KG1 (cell line): ENCODE measurements around the gene AQP12B.

Source experiments
- DNase-seq: peaks from one replicate; lab custom pipeline; 2025; lab: John Stamatoyannopoulos, UW

Gene AQP12B

DNA sequence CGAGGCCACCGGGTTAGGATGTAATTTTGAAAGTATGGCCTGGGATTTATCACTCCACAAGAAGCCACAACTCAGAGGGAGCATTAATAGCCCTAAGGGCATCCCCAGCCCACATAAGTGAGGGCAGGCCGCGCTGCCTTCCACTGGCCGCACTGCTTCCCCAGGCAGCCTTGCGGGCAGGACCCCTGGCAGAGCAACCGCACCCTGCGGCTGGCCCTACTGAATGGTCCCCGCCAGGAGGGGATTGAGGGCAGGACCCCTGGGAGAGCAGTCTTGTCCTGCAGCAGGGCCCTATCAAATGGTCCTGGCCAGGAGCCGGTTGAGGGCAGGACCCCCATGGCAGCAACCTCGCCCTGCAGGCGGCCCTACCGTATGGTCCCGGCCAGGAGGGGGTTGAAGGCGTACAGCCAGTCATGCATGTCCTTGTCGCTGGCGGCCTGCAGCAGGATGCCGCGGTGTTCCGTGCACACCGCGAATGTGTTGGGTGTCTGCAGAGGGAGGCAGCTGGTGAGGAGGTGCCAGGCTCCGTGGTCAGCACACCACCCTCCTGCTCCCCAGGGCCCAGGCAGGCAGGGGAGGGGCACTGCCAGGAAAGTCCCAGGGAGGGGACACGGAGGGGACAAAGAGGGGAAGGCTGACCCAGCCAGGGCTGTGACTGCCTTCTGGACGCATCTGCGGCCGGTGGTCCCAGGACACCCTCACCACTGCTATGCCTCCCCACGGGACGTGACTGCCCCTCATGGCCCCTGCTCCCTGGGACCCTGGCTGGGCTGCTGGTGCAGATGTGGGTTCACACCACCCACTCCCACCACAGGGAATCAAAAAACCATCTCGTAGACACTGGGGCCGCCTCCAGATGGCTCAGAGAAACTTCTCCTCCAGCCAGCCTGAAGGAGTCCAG is 35.2 kb upstream of the AQP12B start:
- DNase-seq = no peak

DNA sequence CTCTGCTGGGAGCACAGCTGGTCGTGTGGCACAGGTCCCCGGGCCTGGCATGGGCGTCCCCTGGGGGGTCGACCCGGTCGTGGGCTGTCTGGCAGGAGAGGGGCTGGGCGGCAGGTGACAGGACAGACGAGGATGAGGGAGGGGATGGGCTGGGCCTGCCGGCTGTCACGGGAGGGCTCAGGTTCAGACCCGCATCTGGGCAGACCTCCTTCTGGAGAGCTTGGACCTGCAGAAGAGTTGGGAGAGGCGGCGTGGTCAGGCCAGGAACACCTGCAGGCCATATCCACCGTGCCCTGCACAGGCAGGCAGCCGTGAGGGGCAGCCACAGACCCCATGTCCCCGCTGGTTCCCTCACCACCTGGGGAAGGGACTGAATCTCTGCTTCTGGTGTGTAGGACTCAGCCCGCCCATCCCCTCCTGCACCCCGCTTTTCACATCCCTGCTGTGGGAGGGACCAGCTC is 34.5 kb upstream of the AQP12B start:
- no peak for DNase-seq

DNA sequence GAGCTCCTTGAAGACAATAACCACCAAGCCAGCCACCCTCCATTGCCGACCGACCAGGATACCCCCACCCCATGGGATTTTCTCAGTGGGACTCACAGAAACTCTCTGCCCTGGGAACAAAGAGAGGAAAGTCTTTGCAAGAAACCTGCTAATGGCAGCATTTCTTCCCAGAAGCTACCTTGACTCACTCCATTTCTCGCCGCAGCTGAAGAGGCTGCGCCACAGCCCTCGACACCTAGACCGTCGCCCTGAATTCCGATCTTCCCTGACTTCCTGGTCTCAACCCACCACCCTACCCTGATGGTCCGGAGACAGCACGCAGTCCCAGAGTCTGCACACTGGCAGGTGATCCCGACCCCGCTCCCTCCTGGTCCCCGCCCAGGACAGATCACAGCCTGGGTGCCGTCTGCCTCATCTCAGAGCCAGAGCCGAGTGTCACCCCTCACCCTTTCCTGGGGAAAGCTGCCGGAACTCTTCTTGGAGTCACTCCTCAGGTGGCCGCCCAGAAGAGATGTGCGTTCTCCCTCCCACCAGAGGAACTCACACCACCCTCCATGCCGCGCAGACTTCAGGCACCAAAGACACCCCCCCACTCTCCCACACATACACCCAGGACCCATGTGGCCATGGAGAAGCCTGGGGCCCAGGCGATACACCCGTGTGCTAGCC is 33.6 kb upstream of the AQP12B start:
- DNase-seq = no peak

DNA sequence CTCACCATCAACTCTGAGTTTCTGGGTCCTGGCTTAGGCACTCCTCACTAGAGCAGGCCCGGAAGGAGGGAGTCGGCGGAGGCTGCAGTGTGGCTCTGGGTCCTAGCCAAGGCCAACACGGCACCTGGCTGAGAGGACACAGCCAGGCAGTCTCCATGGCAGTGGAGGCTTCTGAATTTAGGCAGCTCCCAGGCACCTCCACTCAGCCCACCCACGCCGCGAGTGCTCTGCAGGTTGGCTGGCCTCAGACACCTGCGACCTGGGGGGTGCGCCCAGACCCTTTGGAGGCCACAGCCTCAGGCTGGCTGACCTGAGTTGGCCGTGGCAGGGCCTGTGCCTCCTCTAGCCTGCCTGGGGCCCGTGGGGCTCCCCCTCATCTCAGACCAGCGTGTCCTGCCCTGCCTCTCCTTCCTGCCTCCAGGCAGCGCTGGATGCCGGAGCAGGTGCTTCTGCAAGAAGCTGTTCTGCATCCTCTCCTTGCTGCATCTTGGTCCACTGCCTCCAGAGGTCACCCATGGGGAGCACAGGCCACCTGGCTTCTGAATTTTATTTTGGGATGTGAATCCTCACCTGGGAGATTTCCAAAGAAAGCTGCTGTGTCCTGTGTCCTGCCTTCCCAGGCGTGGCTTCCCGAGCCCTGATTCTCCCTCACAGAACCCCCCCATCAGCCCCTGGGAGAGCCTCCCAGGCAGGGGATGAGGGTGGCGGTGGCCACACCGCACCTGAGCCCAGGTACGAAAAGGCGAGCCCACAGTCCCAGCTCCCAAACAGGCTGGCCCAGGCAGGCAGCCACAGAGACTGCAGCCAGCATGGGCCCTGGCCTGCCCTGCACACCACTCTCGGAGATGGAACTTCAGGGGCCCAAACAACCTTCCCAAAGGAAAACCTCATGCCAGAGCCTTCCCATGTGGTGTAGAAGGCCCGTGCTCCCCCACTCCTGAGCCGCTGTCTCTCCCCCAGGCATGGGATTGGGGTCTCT is 32.4 kb upstream of the AQP12B start:
- no peak for DNase-seq

DNA sequence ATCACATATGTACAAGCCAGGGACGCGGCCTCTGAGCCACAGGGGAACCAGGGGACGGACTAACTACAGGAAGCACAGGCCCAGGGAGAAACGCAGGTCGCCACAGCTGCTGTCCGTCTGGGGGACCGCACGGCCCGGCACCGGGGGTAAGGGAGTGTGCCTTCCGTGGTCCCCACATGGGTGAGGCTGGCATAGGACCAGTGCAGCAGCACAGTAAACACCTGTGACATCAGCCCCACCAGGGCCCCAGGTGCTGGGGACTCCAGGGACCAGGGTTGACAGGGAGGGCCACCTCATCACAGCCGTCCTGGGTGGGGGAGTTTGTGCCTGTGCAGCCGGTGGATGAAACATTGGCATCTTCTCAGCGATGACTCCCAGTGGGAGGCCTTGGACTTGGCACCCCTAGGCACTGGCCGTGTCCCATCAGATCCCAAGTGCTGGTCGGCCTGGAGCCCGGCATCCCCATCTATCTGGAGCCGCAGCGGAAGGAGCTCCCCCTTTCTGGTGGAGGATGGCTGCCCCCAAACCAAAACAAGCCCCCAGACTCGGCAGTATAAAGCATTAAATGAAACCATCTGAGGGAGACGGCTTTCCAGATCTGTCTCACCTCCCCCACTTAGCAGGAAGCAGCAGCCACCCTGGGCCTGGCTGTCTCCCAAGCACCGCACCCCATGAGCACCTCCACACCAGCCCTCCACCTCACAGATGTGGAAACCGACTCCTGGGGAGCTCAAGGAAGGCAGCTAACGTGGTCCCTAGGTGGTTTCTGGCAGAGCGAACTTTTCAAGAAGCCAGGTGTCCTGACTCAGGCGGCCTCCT is 31.5 kb upstream of the AQP12B start:
- no peak for DNase-seq

DNA sequence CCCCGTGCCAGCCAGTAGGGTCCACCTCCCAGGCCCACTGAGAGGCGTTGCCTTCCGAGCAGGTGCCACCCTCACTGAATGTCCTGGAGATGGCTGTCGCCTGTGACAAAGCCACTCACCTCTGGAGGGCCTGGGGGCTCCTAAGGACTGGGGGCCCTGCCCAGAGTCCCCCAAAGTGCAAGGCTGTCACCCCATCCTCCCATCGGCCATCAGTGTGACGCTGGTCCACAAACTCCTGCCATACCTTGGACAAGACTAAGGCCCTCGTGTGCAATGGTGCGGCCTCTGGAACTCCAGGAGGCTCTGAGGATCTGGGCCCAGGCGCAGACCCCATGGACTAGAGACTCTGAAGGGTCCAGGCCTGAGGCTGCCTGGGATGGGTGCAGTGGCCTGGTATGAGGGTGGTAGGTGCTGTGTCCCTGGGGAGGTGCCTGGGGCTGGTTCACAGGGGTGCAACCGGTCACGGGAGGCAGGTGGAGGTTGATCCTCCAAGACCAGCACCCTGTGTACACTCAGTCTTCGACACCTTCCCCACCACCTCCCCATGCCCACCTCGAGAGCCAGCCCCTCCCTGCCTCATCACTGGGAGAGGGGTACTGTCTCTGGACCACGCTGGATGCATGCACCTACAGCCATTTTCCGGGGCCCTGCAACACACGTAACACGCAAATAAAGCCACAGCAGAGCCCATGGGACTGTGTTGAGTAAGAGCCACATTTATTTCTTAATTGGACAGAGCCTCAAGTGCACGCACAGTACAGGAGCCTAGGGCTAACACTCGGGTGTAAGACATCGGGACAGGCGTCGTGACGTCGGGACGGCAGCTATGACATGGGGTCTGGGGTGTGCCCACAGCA is 30.6 kb upstream of the AQP12B start:
- no peak for DNase-seq

DNA sequence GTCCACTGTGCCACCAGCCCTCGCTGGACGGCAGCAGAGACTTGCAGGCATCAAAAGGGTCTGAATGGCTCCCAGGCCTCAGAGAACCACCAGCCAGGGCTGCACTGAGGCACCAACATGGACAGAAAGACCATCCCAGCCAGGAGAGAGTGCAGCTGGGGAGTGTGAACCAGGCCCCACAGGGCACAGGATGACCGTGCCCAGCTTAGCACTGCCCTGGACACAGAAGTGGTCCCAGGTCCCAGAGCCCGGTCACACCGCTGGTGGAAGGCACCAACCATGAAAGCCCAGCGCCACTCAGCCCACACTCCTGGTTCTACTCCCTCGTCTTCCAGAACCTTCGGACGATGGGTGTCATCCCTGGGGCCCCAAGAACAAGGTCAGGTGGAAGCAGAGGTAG is 29.4 kb upstream of the AQP12B start:
- no peak for DNase-seq

DNA sequence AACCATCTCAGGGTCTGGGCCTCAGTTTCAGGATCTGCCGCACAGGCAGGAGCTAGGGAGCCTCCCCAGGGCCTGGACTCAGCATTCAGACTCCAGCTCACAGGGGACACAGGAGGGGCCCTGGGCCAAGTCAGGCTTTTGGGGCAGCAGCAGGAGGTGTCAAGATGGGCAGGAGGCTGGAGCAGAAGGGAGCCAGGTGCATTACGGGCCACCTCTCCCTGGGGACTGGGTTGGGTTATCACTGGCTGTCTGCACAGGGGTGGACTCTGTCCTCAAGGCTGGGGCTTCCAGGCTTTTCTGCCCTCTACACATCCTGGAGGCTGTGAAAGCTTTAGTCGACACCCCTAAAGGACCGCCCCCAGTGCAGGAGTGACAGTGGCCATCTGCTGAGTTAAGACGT is 29.0 kb upstream of the AQP12B start:
- DNase-seq = no peak

DNA sequence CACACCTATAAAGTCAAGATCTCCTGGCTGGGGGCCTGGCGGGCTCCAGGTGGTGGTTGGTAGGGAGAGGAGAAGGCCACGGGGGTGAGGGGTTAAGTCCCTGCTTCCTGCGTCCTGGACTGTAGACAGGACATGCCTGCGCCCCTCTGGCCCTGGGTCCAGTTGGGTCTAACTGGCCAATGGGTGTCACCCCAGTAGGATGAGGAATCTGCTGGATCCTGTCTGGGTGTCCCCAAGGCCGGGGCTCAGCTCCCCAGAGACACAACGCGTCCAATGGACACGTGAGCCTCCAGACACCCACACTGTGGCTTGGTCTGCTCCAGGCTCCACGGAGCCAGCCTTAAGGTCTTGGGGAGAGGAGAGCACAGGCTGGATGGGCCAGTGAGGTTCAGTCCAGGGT is 28.6 kb upstream of the AQP12B start:
- no peak for DNase-seq

DNA sequence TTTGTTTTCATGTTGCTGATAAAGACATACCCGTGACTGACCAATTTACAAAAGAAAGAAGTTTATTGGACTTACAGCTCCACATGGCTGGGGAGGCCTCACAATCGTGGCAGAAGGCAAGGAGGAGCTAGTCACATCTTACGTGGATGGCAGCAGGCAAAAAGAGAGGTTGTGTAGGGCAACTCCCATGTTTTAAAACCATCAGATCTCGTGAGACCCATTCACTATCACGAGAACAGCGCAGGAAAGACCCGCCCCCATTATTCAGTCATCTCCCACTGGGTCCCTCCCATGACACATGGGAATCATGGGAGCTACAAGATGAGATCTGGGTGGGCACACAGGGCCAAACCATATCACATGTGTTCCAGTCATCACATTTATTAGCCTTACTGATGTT is 25.8 kb upstream of the AQP12B start:
- DNase-seq = no peak

DNA sequence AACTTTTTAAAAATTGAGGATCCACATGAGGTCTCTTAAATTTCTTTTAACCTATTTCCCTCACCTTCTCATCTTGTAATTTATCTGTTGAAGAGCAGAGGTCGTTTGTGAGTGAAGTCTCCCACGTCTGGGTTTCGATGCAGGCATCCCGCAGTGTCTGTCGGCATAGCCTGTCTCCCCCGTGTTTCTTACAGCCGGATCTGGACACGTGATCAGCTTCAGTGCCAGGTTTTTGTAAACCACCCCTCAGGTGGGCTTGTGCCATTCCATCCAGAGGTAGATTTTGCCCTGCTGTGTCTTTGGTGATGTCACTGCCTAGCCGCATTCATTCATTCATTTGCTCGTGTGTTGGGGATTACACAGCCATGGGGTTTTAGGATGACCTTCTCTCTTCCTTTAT is 25.1 kb upstream of the AQP12B start:
- DNase-seq = no peak

DNA sequence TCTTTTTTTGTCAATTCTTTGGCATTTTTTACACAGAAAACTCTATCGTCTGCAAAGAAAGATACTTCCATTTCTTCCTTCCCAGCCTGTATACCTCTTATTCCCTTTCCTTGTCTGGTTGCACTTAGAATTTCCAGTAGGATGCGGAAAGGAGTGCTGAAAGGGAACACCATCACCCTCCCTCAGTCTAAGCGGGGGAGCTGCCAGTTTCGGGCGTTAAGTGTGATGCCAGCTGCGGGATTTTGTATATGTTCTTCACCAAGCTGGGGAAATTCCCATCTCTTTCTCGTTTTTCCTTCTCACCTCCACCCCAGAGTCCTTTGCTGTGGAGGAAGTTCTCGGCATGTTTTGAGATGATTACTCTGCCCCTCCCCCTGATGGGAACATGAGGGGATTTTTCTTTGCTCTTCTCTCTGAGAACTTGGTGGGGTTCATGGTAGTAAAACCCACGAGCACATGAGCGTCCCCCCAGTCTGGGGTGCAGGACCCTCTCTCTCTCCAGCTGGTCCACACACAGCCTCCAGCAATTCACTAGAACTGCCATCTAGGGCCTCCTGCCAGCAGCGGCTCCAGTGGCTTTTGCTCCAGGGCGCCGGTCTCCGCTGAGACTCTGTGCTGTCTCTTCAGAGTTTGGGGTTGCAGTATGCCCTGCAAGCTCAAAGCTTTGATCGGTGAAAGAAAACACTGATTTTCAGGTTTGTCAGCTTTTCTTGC is 24.5 kb upstream of the AQP12B start:
- no peak for DNase-seq

DNA sequence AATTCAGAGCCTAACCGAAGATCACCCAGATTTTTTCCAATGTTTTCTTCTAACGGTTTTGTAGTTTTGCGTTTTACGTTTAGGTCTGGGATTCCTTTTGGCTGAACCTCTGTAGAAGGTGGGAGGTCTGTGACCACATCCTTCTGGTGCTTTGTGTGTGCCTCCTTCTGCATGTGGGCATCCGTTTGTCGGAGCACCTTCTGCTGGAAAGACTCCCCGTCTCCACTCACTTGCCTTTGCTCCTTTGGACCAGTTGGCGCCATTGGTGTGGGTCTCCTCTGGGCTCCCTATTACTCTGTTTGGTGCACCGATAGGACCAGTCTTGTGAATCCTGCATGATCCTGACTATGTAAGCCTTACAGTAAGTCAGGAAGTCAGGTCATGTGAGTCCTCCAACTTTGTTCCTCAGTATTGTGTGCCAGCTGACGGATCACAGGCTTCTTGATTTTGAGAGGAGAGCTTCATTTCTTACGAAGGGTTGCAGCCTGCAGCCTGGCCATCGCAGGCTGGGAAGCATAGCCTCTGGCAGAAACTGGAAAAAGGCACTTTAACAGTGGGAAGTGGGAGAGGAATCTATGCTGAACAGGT is 22.6 kb upstream of the AQP12B start:
- DNase-seq = no peak

DNA sequence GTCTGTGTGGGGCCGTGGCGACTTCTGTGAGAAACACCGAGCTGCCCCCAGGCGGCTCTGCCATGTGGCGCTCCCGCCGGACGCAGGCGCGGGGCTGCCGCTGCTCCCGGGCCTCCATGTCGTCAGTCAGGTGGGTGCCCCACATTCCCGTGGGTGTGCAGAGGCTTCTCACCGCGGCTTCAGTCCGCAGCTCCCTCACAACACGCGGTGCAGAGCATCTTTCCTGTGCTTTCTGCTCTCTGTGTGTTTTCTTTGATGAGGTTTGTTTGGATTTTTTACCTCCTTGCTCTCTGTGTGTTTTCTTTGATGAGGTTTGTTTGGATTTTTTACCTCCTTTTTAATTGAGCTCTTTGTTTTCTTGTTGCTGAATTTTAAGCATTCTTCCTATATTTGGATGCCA is 22.0 kb upstream of the AQP12B start:
- DNase-seq = no peak

DNA sequence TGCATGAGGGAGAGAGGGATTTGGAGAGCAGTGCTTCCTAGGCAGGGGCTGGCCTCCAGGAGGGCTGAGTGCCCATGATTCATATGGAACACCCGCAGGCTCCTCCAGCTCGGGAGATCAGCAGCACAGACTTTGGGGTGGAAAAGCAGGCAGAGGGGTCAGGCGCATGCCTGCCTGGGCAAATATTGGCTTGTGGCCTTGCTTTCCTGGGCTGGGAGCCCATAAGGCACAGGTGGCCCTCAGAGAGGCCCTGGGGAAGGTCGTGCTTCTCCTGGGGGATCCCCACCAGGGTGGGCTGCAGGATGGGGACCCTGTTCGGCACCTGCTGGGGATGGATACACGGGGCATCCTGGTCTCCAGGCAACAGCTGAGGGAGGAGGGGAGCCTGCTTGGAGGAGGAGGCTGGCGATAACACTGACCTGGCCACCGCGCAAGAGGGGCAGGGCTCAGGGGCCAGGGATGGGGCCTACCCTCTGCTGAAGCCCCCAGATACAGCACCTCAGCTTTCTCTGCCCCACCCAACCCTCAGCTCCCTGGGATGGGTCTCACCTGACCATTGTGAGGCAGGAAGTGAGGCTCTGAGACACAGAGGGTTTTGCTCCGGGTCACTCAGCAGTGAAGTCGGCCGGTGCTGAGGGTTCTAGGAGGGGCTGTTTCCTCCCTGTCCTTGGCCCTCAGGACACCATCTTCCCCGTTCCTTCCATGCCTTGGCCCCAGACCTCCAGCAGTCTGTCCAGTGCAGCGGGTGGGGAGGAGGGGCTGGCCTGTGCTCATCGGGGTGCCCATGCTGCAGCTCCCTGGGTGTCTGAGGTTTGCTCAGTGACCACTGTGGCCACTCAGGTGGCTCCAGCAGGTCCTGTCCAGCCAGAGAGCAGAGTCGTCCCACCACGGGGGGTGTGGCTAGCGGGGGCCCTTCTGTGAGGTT is 21.0 kb upstream of the AQP12B start:
- DNase-seq = no peak

DNA sequence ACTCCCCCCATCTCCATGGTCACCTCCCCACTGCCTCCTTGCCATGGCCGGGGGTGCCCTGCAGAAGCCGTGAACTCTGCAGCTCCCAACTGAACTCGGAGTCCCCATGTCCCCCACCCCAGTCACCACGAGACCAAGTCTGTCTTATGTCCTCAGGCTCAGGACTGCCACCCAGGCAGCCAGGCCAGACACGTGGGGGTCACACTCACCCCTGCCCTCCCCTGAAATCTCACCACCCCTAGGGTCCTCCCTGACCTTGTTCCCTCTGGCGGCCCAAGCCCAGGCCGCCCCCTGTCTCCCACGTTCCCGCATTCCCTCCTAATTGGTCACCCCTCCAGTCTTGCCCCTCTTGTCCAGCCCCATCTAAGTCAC is 19.9 kb upstream of the AQP12B start:
- DNase-seq = no peak

DNA sequence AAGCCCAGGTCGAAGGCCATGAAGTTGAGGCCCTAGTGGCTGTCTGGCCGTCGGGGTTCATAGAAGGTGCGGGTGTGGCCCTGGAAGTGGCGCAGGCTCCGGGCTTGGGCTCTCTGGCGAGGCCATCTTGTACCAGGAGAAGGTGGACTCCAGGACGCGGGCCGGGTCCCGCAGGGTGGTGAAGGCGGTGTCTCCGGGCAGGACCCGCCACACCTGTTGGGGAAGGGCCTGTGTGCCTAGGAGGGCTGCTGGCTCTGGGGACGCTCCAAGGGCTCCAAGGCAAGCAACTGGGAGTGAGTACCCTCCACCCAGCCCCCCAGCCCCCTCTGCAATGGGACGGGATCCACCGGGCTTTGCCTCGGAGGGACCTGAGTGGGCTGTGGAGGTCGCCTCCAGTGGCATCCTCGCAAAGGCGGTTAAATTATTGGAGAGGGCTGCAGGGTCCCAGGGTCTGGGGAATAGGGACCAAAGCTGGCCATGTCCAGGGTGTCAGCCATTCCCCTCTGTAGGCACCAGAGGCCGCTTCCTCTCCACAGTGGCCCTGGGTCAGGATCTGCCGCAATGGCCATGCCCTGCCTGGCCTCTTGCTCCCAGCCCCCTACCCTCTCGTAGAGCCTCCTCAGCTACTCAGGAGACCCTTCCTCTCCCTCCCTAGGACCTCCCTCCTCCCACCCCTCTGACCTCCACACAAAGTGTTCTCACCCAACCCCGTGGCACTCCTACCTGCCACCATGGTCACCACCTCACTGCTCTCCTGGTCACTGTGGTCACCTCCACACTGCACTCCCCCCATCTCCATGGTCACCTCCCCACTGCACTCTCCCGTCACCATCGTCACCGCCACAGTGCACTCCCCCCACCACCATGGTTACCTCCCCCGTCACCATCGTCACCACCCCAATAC is 19.3 kb upstream of the AQP12B start:
- no peak for DNase-seq
